PC-3 (cell line): ENCODE measurements around the gene PYM1.

Experiments used
- EZH2 ChIP-seq: fragments of 300-600 bp; sonication (generic); IDR thresholded peaks from one replicate; pipeline ENCODE4 v1.6.1; 2017; ENCODE audit warnings: antibody characterized with exemption, mild to moderate bottlenecking, low read length; ENCODE audit not compliant: unreplicated experiment
- EZH2phosphoT487 ChIP-seq: fragments of 300-600 bp; sonication (generic); IDR thresholded peaks from 2 replicates; pipeline ENCODE4 v1.6.1; 2018; ENCODE audit warnings: mild to moderate bottlenecking, antibody characterized with exemption, low read length, borderline replicate concordance
- TF ChIP-seq, protein P1 (sequence below): fragments of 300-600 bp; sonication (generic); conservative IDR thresholded peaks from 2 replicates; pipeline ENCODE4 v1.5.1; 2017; ENCODE audit warnings: antibody characterized with exemption, low read depth, mild to moderate bottlenecking, low read length

DNA sequence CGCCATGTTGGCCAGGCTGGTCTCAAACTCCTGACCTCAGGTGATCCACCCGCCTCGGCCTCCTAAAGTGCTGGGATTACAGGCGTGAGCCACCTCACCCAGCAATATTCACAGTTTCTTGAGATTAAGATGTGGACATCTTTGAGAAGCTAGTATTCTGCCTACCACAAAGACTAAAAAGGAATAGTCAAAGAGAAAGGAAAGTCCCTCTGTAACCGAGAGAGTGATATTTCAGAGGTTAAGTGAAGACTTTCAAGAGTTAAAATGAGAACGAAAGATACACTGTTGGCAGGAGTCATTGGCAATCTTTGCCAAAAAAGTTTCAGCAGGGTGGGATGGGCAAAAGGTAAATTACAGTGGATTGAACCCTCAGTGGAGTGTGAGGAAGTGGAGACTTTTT lies 18.9 kb upstream of the PYM1 start:
- TF ChIP-seq, protein P1, sequence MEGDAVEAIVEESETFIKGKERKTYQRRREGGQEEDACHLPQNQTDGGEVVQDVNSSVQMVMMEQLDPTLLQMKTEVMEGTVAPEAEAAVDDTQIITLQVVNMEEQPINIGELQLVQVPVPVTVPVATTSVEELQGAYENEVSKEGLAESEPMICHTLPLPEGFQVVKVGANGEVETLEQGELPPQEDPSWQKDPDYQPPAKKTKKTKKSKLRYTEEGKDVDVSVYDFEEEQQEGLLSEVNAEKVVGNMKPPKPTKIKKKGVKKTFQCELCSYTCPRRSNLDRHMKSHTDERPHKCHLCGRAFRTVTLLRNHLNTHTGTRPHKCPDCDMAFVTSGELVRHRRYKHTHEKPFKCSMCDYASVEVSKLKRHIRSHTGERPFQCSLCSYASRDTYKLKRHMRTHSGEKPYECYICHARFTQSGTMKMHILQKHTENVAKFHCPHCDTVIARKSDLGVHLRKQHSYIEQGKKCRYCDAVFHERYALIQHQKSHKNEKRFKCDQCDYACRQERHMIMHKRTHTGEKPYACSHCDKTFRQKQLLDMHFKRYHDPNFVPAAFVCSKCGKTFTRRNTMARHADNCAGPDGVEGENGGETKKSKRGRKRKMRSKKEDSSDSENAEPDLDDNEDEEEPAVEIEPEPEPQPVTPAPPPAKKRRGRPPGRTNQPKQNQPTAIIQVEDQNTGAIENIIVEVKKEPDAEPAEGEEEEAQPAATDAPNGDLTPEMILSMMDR = no peak
- TF ChIP-seq EZH2 (no peak), EZH2phosphoT487 (no peak)
